Activated CD4-positive, CD25-positive, alpha-beta regulatory T cell treated with anti-CD3 and anti-CD28 coated beads, Interleukin-2, amount 50 U/mL, for 72 hours (primary cell): ENCODE measurements around the gene CD109.
A peak's percentile ranks its signal among the peaks of the same experiment; 100 is the strongest.

Experiments
- DNase-seq: peaks from one replicate; pipeline ENCODE4 v3.0.0; 2021

CD109 gene

DNA sequence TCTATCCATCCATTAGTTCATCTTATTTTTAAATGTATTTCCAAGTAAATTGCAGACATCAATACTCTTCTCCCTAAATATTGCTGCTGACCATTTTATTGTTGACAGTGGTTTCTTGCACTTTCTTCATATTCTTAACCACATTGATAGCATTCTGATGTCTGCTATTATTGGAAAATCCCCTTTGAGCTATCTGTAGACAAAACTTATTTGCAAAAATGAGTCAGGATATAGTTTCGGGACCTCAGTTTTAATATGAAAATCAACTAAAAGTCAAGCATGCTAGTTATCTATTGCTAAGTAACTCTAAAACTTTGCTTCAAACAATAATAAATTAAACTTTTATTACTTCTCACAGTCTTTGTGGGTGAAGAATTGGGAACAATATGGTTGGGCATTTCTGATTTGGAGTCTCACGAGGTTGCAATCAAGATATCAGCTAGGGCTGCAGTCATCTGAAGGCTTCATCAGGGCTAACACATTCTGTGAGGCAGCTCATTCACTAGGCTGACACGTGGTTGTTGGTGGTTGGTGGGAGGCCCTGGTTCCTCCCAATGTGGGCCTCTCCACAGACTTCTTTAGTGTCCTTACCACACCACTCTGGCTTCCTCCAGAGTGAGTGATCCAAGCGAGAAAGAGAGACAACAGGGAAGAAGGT, 32.7 kb downstream of the CD109 start:
- DNase-seq, result no peak

DNA sequence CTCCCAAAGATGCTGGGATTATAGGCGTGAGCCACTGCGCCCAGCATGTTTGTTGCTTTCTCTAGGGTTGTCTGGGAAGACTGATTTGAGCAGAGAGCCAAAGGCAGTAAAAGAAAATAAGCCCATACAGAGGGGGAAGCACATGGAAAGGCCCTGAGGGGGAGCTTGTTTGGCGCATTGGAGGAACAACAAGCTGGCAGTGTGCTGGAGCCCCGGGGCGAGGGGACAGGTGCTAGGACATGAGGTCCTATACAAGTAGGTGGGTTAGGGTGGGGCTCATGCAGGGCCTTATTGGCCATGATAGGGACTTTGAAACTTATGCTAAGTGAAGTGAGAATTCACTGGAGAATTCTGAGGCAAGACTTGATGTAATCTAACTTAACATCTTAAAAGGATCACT, 35.3 kb downstream of the CD109 start:
- no peak for DNase-seq

DNA sequence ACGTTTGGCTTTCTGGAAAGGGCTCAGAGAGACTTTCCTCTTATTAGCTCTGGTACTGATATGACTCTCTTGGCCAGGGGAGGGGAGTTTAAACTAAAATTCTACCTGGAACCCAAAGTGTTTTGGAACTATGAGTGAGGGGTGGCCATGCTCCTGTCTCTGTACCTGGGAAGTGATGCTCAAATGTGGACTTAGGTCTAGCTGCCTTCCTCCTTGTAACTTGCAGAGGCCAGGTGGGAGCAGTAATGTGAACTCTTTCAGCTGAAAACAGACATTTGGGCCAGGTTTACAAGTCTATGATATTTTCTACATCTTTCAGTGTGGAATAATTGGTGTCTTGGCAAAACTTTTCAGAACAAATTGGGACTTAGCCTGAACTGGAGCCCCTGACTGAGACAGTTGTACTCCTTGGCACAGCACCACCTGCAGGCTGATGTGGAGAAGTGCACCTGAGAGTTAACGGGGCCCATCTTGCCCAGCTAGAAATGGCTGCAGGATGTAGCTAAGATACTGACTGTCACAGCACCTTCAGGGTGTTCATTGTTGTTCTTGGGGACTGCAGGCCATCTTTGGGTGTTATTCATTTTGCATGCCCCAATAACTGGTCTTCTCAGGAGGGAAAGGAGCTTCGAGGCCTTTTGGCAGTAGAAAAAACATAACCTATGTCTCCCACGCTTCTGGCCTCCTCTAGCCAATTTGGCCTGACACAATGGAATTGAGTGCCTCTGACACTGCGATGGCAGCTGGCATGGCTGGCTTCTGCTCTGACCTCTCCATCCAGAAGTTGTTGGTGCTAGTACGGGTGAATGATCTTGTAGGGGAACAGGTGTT, 37.1 kb downstream of the CD109 start:
- DNase-seq, result peak; percentile 71

DNA sequence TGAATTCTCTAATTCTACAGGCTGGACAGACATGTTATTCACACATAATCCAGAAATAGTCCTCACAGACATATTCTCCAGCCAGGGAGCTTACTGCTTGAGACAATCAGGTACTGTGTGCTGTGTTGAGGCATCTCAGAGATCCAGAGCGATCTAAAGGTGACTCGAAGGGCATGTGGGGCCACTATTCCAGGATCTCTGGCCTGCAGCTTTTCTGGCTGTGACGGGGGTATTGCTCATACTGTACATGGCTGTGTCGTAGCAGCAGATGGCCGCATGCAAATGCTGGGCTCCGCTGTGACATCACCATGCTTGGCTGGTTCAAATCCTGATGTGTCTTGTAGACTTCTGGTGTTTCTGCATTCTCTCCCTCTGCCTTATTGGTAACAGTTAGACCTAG, 37.8 kb downstream of the CD109 start:
- no peak for DNase-seq

DNA sequence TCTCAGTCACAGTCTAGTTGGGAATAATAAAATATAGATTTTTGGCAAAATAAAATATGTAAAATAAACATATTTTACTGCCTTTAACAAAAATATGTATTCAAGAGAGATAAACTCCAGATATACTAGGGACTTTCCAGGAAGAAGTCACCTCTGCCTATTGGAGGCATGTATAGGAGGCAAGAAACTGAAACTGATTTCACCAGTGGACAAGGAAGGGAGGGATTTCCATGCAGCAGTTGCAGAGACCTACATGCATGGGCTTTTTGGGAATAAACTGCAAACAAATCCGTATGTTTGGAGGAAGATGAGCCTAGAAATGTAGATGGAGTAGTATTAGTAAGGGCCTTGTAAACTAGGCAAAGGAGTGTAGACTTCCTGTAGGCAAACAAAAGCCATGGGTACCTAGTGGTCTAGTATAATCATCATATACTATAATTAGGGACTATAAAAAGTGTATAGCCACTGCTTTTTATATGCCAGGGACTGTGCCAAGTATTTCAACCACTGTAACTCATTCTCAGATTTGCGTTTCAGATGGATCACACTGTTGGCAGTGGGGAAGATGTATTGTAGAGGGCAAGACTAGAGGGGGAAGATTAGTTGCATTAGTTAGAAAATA, 38.9 kb downstream of the CD109 start:
- no peak for DNase-seq

DNA sequence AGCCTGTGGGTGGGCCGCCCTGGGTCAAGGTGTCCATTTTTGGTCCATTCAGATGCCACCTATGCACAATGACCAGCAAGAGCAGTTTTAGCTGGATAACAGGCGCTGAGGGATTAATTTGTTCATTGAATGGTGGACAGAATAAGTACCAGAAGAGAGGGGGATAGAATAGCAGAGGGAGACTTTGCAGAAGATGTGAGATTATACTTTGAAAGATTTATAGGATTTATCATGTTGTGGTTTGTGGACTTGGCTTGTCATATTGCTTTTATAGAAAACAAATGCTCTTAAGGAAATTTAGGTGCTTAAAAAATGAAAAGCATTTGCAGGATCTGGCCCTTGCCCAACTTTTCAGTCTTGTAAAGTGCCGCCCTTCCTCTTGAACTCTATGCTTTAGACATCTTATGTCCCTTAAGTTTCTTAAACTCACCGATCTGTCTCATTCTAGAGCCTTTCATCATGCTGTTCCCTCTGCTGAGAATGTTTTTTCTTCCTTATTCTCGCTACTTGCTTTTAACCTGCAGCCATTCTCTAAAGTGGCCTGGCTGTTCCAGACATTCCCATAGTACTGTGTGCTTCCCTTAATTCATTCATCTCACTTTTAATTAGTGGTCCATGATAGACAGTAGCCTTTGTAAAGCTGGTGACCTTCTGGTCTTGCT, 42.5 kb downstream of the CD109 start:
- no peak for DNase-seq

DNA sequence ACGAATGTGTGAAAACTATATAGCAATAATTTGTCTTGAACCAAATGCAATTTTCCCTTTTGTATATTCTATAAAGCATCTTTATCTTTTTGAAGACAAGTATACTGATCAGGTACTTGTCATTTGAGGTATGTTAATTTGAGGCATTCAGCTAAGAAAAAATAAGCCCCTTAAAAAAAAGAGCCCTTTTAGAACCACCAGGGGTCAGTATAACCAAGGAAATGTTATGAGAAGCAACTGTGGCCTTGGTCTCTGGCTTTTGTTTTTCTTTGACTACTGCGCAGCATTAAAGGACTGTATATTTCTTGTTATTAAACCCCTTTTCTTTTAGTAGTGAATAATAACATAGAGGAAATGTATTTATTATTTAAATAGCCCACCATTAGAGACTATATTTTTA, 43.1 kb downstream of the CD109 start:
- no peak for DNase-seq

DNA sequence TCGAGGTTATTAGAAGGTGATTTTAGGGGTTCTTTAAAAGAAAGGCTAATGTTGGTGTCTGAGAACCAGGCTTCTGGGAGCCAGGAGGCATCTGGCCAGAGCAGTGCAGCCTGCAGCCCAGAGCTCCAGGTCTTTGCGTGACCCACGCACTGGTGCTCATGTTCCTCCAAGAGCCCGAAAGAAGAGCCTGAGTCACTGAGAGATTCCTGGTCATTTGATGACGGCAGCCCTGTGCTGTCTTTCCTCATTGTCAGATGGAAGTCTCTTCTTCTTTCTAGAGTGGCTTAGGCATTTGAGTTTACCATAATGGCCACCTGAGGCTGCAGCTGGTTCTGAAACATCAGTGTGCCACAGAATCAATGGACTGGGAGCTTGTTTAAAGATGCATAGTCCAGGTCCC, 46.4 kb downstream of the CD109 start:
- DNase-seq, result no peak

DNA sequence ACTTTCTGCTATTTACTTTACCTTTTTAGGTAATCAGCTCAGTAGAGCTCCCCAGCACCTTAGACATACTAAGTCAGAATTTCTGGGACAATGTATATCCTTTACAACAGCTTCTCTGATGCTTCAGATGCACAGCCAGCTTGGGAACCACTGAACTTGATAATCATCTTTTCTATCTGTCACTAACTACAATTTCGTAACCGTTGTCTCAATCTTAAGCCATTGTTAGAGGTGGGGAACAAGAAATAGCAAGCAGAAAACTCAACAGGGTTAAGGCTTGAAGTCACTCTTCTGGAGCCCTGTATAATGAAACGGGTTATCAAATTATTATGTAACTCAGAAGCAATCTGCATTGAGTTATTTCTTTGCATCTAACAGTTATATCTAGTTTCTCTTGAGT, 47.1 kb downstream of the CD109 start:
- DNase-seq, result no peak

DNA sequence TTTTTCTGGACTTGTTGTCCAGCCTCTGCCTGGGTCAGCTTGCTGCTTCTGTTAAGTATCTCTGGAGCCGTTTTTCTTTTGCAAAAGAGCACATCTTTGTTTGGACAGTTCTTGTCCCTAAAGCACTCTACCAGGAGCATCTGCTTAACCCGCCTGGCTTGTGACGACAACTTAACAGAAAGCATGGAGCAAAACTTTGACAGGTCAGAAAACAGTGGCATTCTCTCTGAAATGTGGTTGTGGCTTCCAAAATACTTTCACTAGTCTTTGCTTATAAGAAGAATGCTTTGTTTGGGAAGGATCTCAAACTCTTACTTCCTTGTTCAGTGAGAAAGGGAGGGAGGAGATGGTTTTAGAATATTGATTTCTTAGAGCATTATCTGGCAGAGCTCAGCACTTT, 47.6 kb downstream of the CD109 start:
- DNase-seq, result no peak

DNA sequence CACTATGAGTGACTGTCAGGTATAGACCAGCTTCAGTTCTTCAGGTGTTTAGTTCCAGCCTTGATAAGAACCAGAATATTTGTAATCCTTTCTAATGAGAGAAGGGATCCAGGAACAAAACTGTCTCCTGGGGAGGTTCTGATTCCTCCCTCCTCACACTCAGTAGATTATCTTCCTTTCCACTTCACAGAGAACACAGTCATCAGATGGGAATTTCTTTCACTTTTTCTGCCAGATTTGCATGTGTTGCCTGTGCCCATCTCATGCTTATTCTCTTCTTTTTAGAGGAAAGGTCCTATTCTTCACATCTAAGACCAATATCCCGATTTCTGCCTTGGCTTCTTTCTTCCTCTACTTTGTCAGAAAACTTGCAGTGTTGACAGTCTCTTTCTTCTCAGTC, 50.8 kb downstream of the CD109 start:
- no peak for DNase-seq

DNA sequence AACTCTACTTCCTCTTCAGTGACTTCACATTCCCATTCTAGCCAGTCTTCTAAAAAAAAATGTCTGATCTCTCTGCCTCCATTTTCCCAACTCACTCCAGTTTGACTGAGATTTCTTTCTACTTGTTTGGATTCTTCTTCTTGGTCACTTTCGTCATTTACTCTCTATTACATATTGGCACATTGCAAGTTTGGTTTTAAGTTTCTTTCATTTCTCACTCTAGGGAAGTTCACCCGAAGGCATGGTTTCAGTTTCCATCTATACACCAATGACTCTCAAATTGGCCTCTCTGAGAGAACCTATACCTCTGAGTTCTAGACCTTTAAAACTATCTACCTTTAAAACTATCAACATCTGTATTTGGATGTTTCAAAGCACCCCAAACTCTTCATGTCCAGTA, 51.3 kb downstream of the CD109 start:
- no peak for DNase-seq

DNA sequence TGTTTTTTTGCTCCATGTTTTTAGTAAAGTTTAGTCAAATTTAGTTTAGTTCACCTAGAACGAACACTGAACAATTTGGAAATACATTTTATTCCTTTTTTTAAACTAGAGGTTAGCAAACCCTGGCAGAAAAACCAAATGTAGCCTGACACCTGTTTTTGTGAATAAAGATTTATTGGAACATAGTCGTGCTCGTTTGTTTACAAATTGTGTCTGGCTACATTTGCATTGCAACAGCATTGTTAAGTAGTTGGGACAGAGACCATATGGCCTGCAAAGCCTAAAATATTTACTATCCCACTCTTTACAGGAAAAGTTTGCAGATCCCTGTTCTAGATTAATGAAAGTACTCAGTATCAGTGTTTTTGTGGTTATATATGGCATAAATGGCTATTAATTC, 56.9 kb downstream of the CD109 start:
- DNase-seq, result no peak

DNA sequence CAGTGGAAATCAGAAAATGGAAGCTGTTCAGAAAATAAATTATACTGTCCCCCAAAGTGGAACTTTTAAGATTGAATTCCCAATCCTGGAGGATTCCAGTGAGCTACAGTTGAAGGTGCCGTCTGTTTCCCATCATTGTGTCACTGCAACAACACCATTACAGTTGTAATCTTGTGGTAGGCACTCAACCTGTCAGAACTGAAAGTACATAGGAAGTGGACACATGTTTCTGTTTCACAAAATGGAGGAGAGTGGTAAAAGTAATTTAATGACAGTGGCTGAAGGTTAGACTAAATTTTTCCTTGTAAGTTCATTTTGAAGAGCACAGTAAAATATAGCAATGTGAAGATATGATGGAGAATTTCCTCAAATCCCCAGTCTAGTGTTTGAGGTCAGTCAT, 70.0 kb downstream of the CD109 start:
- no peak for DNase-seq

DNA sequence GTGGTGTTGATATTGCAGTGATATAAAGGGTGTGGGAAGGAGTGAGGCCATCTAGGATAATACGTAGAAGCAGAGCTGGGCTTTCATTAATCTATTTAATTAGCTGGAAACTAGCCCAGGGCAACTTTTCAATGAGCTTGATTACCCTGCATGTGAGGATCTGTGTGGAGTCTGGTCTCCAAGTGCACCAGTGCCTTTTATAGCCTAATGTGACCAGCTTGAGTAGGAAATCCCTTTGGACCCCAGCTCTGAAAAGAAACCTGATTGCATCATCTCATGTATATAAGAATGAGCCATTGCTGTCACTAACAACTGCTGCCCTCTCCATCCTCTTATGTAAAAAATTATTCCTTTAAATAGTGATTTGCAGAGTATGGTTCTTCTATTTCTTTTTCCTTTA, 72.6 kb downstream of the CD109 start:
- DNase-seq, result no peak

DNA sequence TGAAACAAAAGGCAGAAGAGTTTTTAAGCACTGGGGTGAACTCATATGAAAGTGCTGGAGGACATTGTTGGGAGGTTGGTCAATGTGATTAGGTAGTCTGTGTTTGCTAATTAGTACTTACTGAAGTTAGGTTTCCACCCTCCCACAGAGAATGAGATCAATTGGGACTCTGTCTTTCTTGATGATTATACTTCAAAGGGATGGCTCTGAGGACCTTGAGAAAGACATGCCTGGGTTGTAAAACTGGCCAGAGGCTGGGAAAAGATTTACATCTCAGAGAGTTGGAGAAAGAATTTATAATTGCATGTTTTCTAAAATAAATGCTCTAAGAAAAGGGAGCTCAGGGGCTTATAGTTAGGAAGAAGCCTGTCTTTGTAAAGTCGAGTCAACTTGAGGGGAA, 74.0 kb downstream of the CD109 start:
- no peak for DNase-seq

DNA sequence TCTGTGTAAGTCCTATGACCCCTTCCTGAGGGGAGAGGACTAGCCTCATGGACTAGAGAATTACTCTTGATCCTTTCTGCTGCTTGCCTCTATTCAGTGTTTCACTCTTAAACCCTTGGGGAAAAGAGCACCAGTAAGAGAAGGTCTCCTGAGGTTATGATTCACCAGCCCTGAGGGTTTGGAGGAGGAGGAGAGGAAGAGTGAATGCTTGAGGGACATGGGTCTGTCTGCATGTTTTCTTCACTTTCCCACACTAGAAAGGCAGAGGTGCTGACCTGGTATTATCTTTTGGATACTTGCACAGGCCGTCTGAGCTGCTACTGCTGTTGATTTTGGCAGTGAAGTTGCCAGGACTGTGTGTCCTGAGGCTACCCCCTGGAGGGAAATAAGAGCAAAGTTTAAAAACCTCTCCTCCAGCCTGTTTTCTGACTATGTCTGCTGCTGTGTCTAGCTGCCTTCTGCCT, 78.3 kb downstream of the CD109 start:
- no peak for DNase-seq

DNA sequence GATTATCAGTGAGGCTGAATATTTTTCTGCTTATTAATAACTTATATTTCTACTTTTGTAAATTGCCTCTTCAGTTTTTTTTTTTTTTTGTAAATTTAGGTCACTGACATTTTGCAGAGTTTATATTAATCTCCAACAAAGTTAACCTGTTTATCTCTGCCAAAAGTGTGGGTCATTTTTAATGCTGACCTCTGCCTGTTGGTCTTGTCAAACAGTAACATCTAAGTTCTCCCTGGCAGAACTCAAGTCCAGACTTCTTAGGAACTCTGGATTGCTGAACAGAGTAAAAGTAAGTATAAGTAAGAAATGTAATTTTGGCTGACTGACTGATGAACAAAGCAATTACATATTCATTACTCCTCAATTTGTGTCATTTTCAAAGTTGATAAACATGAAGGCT, 83.9 kb downstream of the CD109 start:
- DNase-seq, result no peak

DNA sequence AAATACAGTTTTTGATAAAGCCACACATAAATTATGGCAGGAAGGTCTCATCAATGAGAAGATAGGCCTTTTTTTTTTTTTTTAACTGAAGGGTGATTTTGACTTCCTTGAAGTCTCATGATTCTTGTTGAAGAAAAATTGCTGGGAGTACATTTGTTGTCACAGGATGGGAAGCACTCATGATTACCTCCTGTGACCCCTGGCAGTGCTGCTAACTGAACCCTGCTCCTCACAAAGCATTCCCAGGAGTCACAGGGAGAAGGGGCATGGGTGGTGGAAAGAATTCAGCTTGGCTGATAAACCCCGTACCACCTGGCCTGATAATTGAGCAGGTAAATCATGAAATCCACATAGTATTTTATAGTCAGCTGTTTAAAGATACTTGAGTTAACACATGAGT, 86.9 kb downstream of the CD109 start:
- DNase-seq, result no peak

DNA sequence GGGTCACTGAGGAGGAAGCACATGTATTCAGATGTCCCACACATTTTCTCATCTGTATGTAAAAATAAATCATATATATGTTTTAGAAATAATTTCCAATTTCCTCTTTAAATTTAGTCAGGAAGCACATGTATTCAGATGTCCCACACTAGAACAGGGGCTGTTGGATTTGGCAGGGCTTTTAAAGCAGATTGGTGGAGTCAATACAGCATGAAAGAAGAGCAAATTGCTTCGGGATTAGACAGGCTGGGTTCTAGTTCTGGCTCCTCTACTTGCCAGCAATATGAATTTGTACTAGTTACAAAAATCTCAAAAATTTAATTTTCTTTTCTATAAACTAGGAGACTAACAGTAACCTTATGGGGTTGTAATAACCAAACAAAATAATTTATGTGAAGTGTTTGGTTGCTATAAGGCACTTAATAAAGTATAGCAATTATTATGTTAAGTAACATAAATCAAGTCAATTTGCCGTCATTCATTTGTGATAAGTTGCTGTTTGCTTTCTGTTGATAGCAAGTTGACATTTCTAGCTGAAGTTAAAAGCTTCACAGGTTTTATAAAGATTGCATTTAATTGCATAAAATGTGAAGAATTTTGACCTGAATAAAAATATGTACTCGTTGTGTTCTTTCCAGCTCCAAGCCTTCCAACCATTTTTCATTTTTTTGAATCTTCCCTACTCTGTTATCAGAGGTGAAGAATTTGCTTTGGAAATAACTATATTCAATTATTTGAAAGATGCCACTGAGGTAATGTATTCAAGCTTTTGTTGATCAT, 88.9 kb downstream of the CD109 start:
- DNase-seq, result no peak

DNA sequence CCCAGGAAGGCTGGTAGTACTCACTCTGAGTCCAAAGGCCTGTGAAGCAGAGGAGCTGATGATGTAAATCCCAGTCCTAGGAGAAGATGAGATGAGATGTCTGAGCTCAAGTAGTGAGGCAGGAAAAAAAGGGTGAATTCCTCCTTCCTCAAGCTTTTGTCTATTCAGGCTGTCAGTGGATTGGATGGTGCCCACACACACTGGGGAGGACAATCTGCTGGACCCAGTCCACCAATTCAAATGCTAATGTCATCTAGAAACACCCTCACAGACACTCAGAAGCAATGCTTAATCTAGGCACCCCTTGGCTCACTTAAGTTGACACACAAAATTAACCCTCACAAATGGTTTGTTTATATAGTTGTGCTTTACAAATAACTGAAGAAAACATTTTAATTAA, 94.6 kb downstream of the CD109 start:
- DNase-seq, result no peak

DNA sequence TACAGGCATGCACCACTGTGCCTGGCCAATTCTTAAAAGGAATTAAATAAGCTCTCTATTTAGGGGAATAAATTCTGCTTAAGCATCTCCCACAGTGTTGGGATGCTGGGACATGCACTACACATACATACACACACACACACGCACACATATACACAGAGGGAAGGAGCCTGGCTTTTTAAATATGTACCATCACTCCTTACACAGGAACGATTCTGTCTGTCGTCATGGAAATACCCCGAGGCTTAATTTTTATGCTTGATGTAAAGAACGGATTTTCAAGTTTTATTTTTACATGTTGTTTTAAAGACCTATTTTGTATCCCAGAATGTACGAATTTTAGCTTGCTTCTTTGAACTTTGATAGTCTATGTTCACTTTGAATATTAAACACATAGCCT, 95.3 kb downstream of the CD109 start:
- no peak for DNase-seq

DNA sequence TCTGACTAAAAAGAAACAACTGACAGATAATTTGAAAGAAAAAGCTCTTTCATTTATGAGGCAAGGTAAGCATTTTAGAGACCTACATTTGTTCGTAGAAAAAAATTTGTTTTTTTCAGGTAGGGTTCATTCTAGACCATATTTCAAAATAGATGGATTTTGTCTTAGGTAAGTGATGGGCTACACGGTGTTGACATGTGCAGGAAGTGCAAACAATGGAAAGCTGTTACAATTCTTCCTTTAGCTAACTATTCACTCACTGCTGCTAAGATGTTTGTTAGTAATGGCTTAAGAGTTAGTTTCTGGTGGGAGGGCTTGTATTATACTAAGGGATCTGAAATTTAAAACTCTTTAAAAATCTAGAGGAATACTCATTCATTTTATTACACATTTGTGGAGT, 96.7 kb downstream of the CD109 start:
- no peak for DNase-seq
